Spinal cord (tissue), 10 donors: ENCODE measurements around the gene C17orf67. TPM values are rescaled to one million over a fixed set of nuclear protein-coding genes. Genes with fewer than 3 reads are reported as not detected.

Source experiments
- DNase-seq, 6 donors: peaks; one replicate each; pipeline versions ENCODE4 v3.0.0 to v3.0.0-alpha.2; 2013 to 2015; ENCODE audit warnings: low spot score in 6 of 6, low read depth in 4 of 6
- H3K27ac ChIP-seq: one replicate; pipeline ENCODE4 v1.5.1; 2013; ENCODE audit warnings: low read depth, low read length, control low read depth
- H3K27me3 ChIP-seq: one replicate; pipeline ENCODE4 v1.6.1; 2013; ENCODE audit warnings: low read length; ENCODE audit not compliant: control insufficient read depth, insufficient read depth
- H3K36me3 ChIP-seq: one replicate; pipeline ENCODE4 v1.6.1; 2013; ENCODE audit warnings: low read length; ENCODE audit not compliant: control insufficient read depth, insufficient read depth
- H3K4me1 ChIP-seq: one replicate; pipeline ENCODE4 v1.6.1; 2013; ENCODE audit warnings: low read length; ENCODE audit not compliant: control insufficient read depth, insufficient read depth
- H3K4me3 ChIP-seq: one replicate; pipeline ENCODE4 v1.5.1; 2013; ENCODE audit warnings: low read depth, low read length, control low read depth
- H3K9me3 ChIP-seq: one replicate; pipeline ENCODE4 v1.6.1; 2013; ENCODE audit warnings: low read length; ENCODE audit not compliant: control insufficient read depth, insufficient read depth
- WGBS: methylation state at CpG from one replicate; pipeline ENCODE4 v1.1.5; 2013; ENCODE audit warnings: missing lambda C conversion rate; ENCODE audit not compliant: insufficient coverage; 5-methylcytosine and 5-hydroxymethylcytosine counted together
- polyA plus RNA-seq, 2 donors: library from polyadenylated mRNA; unstranded; fragments of 120-200 nt; gene quantifications; one replicate each; pipeline ENCODE4 v1.2.1, GENCODE V29; 2013; ENCODE audit not compliant: insufficient read length in 2 of 2
- total RNA-seq, 2 donors: library from RNA; depleted of rRNA in 1 of 2; stranded (reverse); fragments of 120-200 nt in 1 of 2; fragments of >200 nt in 1 of 2; gene quantifications; one replicate each; pipeline versions ENCODE4 v1.2.3 to v1.2.4, GENCODE V29; 2013 to 2014
- donor health status: healthy.

Gene C17orf67
- total and polyA plus RNA-seq, 4 donors = 2.0 to 3.8 (median 2.6) TPM

DNA sequence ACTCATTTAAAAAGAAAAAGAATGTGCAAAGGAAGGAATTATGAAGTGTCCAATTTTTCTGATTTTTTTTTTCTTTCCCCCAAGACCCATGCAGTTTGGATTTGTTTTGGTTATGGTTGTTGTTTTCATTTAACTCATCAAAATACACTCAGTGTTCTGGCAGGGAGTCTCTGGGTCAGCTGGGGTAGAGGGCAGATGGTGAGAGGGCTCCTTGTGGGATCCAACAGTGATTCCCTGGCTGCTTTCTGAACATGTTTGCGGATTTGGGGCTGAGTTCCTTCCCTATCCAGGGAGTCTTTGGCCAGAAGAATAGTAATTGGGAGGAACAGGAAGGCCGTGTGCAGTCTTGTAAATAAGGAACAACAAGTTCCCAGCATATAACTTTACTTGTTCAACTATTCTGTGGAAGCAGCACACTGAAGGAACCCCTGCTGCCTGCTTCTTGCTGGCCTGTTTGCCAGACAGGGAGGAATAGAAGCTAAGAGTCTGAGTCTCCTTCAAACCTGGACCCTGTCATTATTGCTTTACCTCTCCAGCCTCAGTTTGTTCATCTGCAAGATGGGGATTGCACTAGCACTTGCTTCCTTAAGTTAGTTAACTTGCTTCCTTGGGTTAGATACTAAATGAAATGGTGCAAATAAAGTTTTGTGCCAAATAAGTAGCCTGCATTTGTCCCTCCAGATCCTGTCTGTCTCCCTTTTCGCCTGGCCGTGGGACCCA, 32.1 kb downstream of the C17orf67 start:
- WGBS = 60% methylated on average over 1 of the region's 4 CpGs
- Histone ChIP-seq H3K36me3 (no peaks in the 10 kb centered on the region), H3K9me3 (no peaks in the 10 kb centered on the region), H3K27ac (no peak overlapping the region), H3K4me3 (no peak overlapping the region), H3K4me1 (no peaks in the 10 kb centered on the region), H3K27me3 (no peaks in the 10 kb centered on the region)
- no peak for DNase-seq

DNA sequence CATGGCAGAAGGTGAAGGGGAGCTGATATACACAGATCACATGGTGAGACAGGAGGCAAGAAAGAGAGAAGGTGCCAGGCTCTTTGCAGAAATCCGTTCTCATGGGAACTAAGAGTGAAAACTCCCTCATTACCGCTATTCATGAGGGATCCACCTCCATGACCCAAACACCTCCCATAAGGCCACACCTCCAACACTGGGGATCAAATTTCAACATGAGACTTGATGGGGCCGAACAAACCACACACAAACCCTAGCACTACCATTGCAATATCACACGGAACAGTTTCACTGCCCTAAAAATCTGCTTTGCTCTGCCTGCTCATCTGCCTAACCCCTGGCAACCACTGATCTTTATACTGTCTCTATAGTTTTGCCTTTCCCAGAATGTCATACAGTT, 34.8 kb downstream of the C17orf67 start:
- no peak overlapping the region for H3K27ac ChIP-seq
- no peak for DNase-seq
- H3K4me3 ChIP-seq = no peak overlapping the region
- H3K36me3 ChIP-seq = no peaks in the 10 kb centered on the region
- no peaks in the 10 kb centered on the region for H3K4me1 ChIP-seq
- no peaks in the 10 kb centered on the region for H3K27me3 ChIP-seq
- WGBS = 16% methylated on average over 4 of the region's 4 CpGs
- H3K9me3 ChIP-seq = no peaks in the 10 kb centered on the region

DNA sequence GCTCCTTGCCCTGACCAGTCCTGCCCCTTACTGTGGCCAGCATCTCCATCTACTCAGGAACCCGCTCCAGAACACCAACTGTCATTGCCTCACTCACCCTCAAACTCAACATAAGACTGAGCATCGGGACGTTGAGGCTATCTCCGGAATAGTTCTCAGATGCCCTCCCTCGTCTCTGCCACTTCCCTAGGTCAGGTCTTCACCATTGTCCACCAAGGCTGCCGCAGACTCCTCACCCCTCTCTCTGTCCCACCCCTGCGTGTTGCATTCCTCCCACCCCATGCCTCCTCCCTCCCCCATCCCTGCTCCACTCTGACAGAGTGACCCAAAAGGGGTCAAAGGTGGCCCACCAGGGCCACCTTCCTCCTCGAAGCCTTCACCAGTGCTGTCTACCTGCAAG, 37.2 kb downstream of the C17orf67 start:
- no peaks in the 10 kb centered on the region for H3K27me3 ChIP-seq
- H3K9me3 ChIP-seq = no peaks in the 10 kb centered on the region
- H3K4me1 ChIP-seq = no peaks in the 10 kb centered on the region
- no peak overlapping the region for H3K4me3 ChIP-seq
- WGBS = 99% methylated on average over 8 of the region's 8 CpGs
- H3K27ac ChIP-seq = no peak overlapping the region
- no peaks in the 10 kb centered on the region for H3K36me3 ChIP-seq
- DNase-seq = no peak

DNA sequence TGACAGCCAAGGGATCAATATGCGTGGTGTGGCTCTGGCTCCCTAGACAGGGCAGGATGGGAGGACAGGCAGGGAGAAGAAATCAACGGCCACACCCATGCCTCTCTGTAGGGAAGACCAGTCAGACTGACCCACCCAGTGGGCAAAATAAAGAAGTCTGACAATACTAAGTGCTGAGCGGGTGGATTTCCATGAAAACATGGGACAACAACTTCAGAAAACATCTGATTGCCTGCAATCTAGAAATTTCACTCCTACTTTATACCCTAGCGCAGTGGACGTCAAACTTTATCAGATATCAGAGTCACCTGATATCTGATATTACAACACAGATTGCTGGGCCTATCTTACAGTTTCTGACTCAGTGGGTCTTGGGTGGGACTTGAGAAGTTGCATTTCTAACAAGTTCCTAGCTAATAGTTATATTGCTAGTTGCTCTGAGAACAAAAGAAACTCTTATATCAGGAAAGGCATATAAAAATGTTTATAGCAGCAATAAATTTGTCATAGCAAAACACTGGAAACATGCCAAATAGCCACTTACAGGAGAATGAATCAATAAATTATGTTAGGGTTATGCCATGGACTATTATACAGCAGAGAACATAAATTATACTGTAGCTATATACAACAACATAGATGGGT, 38.4 kb downstream of the C17orf67 start:
- H3K36me3 ChIP-seq = no peaks in the 10 kb centered on the region
- no peak overlapping the region for H3K4me3 ChIP-seq
- no peaks in the 10 kb centered on the region for H3K9me3 ChIP-seq
- H3K27ac ChIP-seq = no peak overlapping the region
- no peaks in the 10 kb centered on the region for H3K27me3 ChIP-seq
- no peaks in the 10 kb centered on the region for H3K4me1 ChIP-seq
- no peak for DNase-seq
- 82% methylated on average over 3 of the region's 5 CpGs for WGBS

DNA sequence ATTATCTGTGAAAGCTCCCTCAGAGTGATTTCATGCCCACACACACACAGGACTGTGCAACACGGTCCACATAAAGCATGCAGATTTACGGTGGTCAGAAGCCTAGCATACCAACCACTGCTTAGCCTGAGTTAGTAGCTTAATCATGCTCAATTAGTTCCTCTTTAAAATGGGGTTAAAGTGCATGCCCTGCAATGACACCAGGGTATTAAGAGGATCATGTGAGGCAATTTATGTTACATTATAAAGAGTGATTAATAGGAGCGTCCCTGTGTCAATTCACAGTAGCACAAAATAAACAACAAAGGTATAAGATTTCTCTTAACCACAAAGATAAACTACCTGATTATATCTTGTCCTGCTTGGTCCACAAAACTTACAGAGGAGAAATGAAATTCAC, 39.8 kb downstream of the C17orf67 start:
- no peaks in the 10 kb centered on the region for H3K9me3 ChIP-seq
- H3K36me3 ChIP-seq = no peaks in the 10 kb centered on the region
- no peak overlapping the region for H3K4me3 ChIP-seq
- no peaks in the 10 kb centered on the region for H3K4me1 ChIP-seq
- no peaks in the 10 kb centered on the region for H3K27me3 ChIP-seq
- 0% methylated on average over 1 of the region's 3 CpGs for WGBS
- no peak for DNase-seq
- no peak overlapping the region for H3K27ac ChIP-seq

DNA sequence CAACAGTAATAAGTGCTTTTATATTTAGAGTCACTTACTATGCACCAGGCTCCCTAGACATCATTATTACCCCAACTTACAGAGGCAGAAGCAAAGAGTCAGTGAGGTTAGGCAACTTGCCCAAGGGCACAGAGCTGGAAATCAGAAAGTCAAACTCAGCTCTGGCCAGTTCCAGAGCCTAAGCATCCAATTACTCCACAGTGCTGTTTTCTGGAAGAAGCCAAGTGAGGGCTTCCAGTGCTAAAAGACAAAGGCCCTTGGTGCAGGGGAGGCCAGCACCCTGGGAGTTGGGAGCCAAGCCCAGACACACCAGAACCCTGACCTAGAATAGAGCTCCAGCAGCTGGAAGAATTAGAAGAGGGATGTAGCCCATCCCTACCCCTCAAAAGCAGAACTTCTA, 40.2 kb downstream of the C17orf67 start:
- no peak overlapping the region for H3K4me3 ChIP-seq
- H3K4me1 ChIP-seq = no peaks in the 10 kb centered on the region
- H3K36me3 ChIP-seq = no peaks in the 10 kb centered on the region
- no peaks in the 10 kb centered on the region for H3K27me3 ChIP-seq
- H3K9me3 ChIP-seq = no peaks in the 10 kb centered on the region
- no peak overlapping the region for H3K27ac ChIP-seq
- DNase-seq = no peak

DNA sequence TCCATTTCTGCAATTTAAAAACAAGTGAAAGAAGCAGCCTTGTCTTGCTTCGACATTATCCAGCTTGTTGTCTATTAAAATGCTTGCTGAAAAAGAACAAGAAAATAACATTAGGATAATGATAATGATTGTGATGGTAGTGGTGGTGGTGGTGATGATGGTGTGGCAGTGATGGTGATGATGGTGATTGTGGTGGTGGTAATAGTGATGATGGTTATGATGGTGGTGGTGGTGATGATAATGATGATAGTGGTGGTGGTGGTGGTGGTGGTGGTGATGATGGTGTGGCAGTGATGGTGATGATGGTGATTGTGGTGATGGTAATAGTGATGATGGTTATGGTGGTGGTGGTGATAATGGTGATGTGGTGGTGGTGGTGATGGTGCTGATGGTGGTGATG, 41.5 kb downstream of the C17orf67 start:
- H3K9me3 ChIP-seq = no peaks in the 10 kb centered on the region
- no peak overlapping the region for H3K4me3 ChIP-seq
- H3K27me3 ChIP-seq = no peaks in the 10 kb centered on the region
- no peaks in the 10 kb centered on the region for H3K36me3 ChIP-seq
- H3K4me1 ChIP-seq = no peaks in the 10 kb centered on the region
- DNase-seq = no peak
- 100% methylated on average over 1 of the region's 1 CpG for WGBS
- no peak overlapping the region for H3K27ac ChIP-seq

DNA sequence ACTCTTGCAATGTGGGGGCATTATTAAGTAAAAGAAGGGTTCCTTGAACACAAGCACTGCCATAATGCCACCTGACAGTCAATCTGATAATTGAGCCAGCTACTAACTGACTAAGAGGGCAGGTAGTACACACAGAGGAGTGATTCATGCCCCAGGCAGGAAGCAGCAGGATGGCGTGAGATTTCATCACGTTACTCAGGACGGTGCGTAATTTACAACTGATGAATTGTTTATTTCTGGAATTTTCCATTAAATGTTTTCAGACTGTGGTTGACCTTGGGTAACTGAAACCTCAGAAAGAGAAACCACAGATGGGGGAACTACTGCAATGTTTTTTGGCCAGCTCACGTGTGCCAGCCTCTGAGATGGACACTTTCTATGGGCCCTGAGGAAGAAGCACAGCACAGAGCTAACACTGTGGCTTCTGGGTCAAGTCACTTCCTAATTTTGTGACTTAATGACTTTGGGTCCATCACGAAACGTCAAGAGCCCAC, 46.7 kb downstream of the C17orf67 start:
- Histone ChIP-seq H3K4me3 (no peak overlapping the region), H3K36me3 (no peaks in the 10 kb centered on the region), H3K4me1 (no peaks in the 10 kb centered on the region), H3K9me3 (no peaks in the 10 kb centered on the region), H3K27me3 (no peaks in the 10 kb centered on the region), H3K27ac (no peak overlapping the region)
- 78% methylated on average over 1 of the region's 7 CpGs for WGBS
- no peak for DNase-seq

DNA sequence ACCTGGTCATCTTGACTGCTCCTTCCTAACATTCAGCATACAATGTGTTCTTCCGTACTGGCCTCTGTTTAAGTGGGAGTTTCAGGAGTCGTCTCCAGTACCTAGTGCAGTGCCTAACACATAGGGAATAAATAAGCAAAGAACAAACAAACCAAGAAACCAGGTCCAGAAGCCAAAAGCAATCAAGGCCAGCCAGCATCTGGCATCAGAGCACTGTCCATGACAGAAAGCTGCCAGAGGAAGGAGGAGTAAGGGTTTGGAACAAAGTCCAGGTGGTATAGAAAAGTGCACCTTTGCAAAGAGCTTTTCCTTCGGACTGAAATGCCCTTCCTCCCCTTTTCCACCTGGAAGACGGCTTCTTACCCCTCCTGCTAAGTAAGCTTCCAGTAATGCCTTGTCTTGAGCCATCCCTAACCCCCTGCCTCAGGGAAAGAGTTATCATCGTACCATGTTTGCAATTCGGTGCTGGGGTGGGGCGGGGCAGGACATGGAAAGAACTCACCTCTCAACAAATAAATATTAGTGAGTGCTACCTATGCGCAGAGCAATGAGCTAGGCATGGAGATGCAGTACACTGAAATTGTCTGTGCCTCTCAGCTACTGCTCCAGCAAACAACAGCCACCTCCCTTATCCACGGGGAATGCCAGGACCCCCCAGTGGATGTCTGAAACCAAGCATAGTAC, 47.6 kb downstream of the C17orf67 start:
- Histone ChIP-seq H3K4me1 (no peaks in the 10 kb centered on the region), H3K27ac (no peak overlapping the region), H3K9me3 (no peaks in the 10 kb centered on the region), H3K36me3 (no peaks in the 10 kb centered on the region), H3K27me3 (peaks cover under 1% of the 10 kb centered on the region), H3K4me3 (no peak overlapping the region)
- DNase-seq = no peak
- WGBS = 82% methylated on average over 4 of the region's 9 CpGs
